GM21717 (cell line): ENCODE data around the gene PIP5K1A.
"Not testable (repeated sequence)": the region's sequence is repeated elsewhere in the genome, so short reads cannot be mapped to it uniquely, and the experiment has no call there.

Source experiments
- ATAC-seq: cut with Tn5 transposase; IDR thresholded peaks from one replicate; pipeline ENCODE4 v1.9.1; 2021; ENCODE audit warnings: mild to moderate bottlenecking, moderate library complexity; ENCODE audit not compliant: unreplicated experiment

PIP5K1A gene

GRCh38 chr1:151251656-151252470 lies 53.5 kb downstream of the PIP5K1A start:
- ATAC-seq: no peak

- peak; percentile 93 for ATAC-seq
Observed at GRCh38 chr1:151254217-151255213, 56.2 kb downstream of the PIP5K1A start, which contains the start of gene PSMD4. PSMD4 (plus strand) TSS chr1:151254734; CDS start chr1:151254783, 49 bp downstream.

DNA sequence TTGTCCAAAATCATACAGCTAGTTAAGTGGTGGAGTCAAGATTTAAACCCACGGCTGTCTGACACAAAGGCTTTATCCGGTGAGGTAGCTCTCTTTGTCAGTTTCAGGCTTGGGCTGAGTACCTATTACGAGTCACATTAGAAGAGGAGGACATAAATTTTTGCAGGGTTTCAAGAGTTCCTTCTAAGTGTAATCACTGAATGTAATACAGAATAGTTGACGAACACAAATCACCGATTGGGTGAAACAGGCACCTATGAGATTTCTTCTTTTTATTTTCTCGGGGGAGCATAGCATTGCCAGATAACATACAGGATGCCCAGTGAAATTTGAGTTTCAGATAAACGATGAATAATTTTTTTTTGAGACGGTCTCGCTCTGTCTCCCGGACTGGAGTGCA lies 57.0 kb downstream of the PIP5K1A start:
- ATAC-seq: no peak

- no peak for ATAC-seq
Observed at GRCh38 chr1:151259351-151259750, 61.0 kb downstream of the PIP5K1A start.

- no peak for ATAC-seq
Observed at GRCh38 chr1:151265446-151266236, 67.3 kb downstream of the PIP5K1A start.

DNA sequence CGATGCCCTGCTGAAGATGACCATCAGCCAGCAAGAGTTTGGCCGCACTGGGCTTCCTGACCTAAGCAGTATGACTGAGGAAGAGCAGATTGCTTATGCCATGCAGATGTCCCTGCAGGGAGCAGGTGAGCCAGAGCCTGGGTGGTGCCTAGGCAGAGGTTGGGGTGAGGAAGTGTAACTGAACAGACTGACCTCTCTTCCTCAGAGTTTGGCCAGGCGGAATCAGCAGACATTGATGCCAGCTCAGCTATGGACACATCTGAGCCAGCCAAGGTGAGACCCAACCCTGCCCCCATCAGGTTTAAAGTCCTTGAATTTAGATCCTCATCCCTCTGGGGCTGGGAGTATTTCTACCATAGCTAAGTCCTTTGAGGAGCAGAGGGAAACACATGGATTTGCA lies 68.0 kb downstream of the PIP5K1A start:
- no peak for ATAC-seq

DNA sequence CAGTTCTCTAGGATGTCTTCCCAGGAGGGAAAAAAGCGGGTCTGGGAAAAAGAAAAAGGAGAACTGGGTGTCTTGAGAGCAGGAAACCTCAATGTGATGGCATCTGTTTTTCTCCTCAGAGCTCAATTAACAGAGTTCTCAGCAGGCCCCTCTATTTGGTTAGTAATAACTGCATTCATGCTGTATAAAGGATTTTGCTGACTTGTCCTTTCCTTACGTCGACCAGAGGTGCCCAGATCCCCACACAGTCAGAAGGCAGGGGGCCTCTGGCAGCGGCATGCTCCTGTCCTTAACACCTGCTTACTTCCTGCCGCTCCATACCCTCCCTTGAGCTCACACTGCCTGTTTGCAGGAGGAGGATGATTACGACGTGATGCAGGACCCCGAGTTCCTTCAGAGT lies 68.5 kb downstream of the PIP5K1A start:
- no peak for ATAC-seq

GRCh38 chr1:151267760-151268159 lies 69.4 kb downstream of the PIP5K1A start:
- ATAC-seq: no peak

DNA sequence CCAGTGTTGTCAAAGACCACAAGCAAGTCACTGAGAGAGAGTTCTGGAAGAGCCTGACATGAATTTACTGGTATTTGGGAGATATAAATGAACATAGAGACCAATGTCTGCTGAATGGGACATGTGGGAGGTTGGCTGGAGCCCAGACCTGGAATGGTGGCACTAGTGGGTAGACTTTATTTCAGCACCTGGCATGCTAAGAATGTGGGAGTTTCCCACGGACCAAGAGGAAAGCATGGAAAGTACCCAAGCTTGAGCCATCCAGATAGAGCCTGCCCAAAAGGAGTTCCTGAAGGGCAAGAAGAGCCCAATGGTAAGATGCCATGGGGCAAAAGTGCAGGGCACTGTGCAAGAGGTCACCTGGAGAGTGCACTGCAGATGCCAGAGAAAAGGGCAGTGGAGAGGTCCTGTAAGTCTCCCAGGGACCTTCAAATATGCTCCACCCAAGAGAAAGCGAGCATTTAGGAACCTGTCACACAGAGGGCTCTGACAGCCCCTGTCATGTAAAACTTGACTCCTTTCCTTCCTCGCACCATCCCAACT lies 75.6 kb downstream of the PIP5K1A start:
- no peak for ATAC-seq

DNA sequence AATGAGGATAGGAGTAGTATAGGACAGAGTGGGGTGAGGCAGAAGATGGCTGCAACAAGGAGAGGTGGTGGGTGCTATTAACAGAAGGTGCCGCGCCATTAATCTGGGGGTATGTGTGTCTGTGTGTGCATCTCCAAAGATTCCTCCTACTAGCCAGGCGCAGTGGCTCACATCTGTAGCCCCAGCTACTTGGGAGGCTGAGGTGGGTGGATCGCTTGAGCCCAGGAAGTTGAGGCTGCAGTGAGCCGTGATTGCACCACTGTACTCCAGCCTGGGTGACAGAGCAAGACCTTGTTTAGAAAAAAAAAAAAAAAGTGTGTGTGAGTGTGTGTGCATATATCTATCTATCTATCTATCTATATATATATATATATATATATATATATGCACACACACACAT lies 77.0 kb downstream of the PIP5K1A start:
- not testable (repeated sequence) for ATAC-seq

- ATAC-seq: no peak
Observed at GRCh38 chr1:151277249-151277648, 78.9 kb downstream of the PIP5K1A start.

DNA sequence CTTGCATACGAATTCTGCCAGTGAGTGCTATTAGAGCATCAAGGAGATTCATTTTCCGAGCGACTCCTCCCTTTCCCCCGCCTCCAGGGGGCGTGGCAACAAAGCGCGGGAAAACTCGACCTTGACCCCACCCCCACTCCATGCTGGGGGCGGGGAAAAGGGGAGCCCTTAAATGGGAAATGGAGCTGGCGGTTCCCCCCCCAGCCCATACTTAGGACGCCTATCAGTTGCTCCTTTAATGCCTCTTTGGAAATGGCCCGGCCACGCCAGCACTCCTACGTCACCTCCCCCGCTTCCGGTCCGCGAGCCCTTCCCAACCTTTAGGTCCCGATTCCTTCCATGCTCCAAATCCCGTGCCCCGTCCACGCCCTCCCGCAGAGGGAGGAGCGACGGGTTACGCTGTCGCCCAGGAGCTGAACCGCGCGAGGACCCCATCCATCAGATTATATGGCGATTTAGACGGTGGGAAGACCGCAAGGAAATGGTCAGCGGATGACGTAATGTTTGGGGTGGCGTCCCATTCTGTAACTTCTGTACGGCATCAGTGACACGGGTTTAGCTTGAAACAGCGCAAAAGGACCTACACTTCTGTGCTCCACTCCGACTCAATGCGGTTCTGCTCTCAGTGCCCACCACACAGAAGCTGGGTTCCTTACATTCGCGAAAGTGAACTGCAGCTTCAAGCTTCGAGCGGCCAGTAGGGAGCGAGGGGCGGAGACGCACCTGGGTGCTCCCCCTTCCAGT lies 83.0 kb downstream of the PIP5K1A start:
- peak; percentile 34 for ATAC-seq

GRCh38 chr1:151281969-151282882 lies 83.9 kb downstream of the PIP5K1A start, which contains the start of gene ZNF687:
ZNF687 (plus strand) TSS chr1:151282299; CDS start chr1:151286292, 3,993 bp downstream.
- ATAC-seq: peak; percentile 75

- no peak for ATAC-seq
Observed at GRCh38 chr1:151282883-151283725, 84.8 kb downstream of the PIP5K1A start.

GRCh38 chr1:151284013-151284577 lies 85.7 kb downstream of the PIP5K1A start:
- no peak for ATAC-seq

GRCh38 chr1:151286619-151287340 lies 88.4 kb downstream of the PIP5K1A start:
- ATAC-seq: no peak

GRCh38 chr1:151287341-151287699 lies 89.0 kb downstream of the PIP5K1A start:
- no peak for ATAC-seq
